ENCODE data around the gene KCNA4.
A peak's percentile ranks its signal among the peaks of the same experiment; 100 is the strongest.
"Not testable (repeated sequence)": the region's sequence is repeated elsewhere in the genome, so short reads cannot be mapped to it uniquely, and the experiment has no call there.

Gene KCNA4

GRCh38 chr11:30016588-30017363, at the start of gene KCNA4:
Gene KCNA4, minus strand, starts transcription at chr11:30017030. Its CDS starts 4,352 bp downstream, at chr11:30012678.
- peak within 1 kb of the TSS; percentile 48 for H3K4me3 ChIP-seq (ENCODE audit: low read depth, low read length)

GRCh38 chr11:30062103-30062502, 45.3 kb upstream of the KCNA4 start:
- no peak overlapping the region for H3K4me3 ChIP-seq (ENCODE audit: low read depth, low read length)

GRCh38 chr11:30059172-30059815, 42.5 kb upstream of the KCNA4 start:
- H3K4me3 ChIP-seq (ENCODE audit: low read depth, low read length): no peak overlapping the region

GRCh38 chr11:30049214-30049613, 32.4 kb upstream of the KCNA4 start:
- no peak overlapping the region for H3K4me3 ChIP-seq (ENCODE audit: low read depth, low read length)

- H3K4me3 ChIP-seq (ENCODE audit: low read depth, low read length): no peak overlapping the region
Measured at GRCh38 chr11:30046578-30046945, 29.7 kb upstream of the KCNA4 start.

- no peak overlapping the region for H3K4me3 ChIP-seq (ENCODE audit: low read depth, low read length)
Measured at GRCh38 chr11:30045921-30046577, 29.2 kb upstream of the KCNA4 start.

GRCh38 chr11:30045144-30045543, 28.3 kb upstream of the KCNA4 start:
- H3K4me3 ChIP-seq (ENCODE audit: low read depth, low read length): no peak overlapping the region

- no peak overlapping the region for H3K4me3 ChIP-seq (ENCODE audit: low read depth, low read length)
Measured at GRCh38 chr11:30041171-30041570, 24.3 kb upstream of the KCNA4 start.

GRCh38 chr11:30034746-30035145, 17.9 kb upstream of the KCNA4 start:
- not testable (repeated sequence) for H3K4me3 ChIP-seq (ENCODE audit: low read depth, low read length)

- not testable (repeated sequence) for H3K4me3 ChIP-seq (ENCODE audit: low read depth, low read length)
Measured at GRCh38 chr11:30034166-30034565, 17.3 kb upstream of the KCNA4 start.

- H3K4me3 ChIP-seq (ENCODE audit: low read depth, low read length): no peak overlapping the region
Measured at GRCh38 chr11:30025396-30026139, 8.7 kb upstream of the KCNA4 start.

- H3K4me3 ChIP-seq (ENCODE audit: low read depth, low read length): no peak overlapping the region
Measured at GRCh38 chr11:30023074-30023473, 6.2 kb upstream of the KCNA4 start.

GRCh38 chr11:30019481-30019880, 2.7 kb upstream of the KCNA4 start:
- H3K4me3 ChIP-seq (ENCODE audit: low read depth, low read length): no peak overlapping the region

- H3K4me3 ChIP-seq (ENCODE audit: low read depth, low read length): no peak overlapping the region
Measured at GRCh38 chr11:30018495-30018894, 1.7 kb upstream of the KCNA4 start.

GRCh38 chr11:30017445-30017895, 640 bp upstream of the KCNA4 start:
- no peak overlapping the region for H3K4me3 ChIP-seq (ENCODE audit: low read depth, low read length)

- no peak overlapping the region for H3K4me3 ChIP-seq (ENCODE audit: low read depth, low read length)
Measured at GRCh38 chr11:30015725-30016412, 961 bp downstream of the KCNA4 start.

- H3K4me3 ChIP-seq (ENCODE audit: low read depth, low read length): no peak overlapping the region
Measured at GRCh38 chr11:30012346-30012745, 4.5 kb downstream of the KCNA4 start.

GRCh38 chr11:30009060-30009459, 7.8 kb downstream of the KCNA4 start:
- no peak overlapping the region for H3K4me3 ChIP-seq (ENCODE audit: low read depth, low read length)

- H3K4me3 ChIP-seq (ENCODE audit: low read depth, low read length): no peak overlapping the region
Measured at GRCh38 chr11:30006876-30007275, 10.0 kb downstream of the KCNA4 start.

- no peak overlapping the region for H3K4me3 ChIP-seq (ENCODE audit: low read depth, low read length)
Measured at GRCh38 chr11:30002157-30002785, 14.6 kb downstream of the KCNA4 start.
